SK-N-SH (cell line): Measurements from ENCODE around the gene GNE. TPM values are rescaled to one million over a fixed set of nuclear protein-coding genes. Genes with fewer than 3 reads are reported as not detected.
A peak's percentile ranks its signal among the peaks of the same experiment; 100 is the strongest.

ENCODE experiments used
- CTCF ChIA-PET: fragments of 300-600, 350-600 bp; formaldehyde crosslinking; extraction: SDS; loops from one replicate; lab custom pipeline; 2021; lab: Yijun Ruan, JAX
- POLR2A ChIA-PET: fragments of 350-600 bp; sonication (Branson Sonifier 250); formaldehyde crosslinking; extraction: SDS; loops from one replicate; lab custom pipeline; 2020; ENCODE audit warnings: antibody characterized with exemption, inconsistent platforms; lab: Yijun Ruan, JAX
- DNase-seq: peaks from one replicate; pipeline ENCODE4 v3.0.0; 2012
- H2AFZ ChIP-seq: fragments of 200-600 bp; sonication (generic); 2 replicates; pipeline ENCODE4 v1.8.1; 2016; ENCODE audit warnings: antibody characterized with exemption, mild to moderate bottlenecking, low read depth
- H3F3A ChIP-seq: fragments of 200-600 bp; sonication (generic); replicated peaks from 2 replicates; pipeline ENCODE3; 2016; ENCODE audit warnings: antibody characterized with exemption, mild to moderate bottlenecking; ENCODE audit not compliant: insufficient read depth
- H3K27ac ChIP-seq, 2 experiments: fragments of 200-500 bp in 1 of 2; fragments of 200-600 bp in 1 of 2; sonication (Bioruptor generic) in 1 of 2; sonication (generic), shearing (Covaris generic) in 1 of 2; 2 replicates each; pipeline versions ENCODE4 v1.5.1 to v1.6.1; 2014 to 2016; ENCODE audit warnings: low read depth in 2 of 2, inconsistent platforms in 1 of 2, low read length in 1 of 2, mild to moderate bottlenecking in 1 of 2, mixed read lengths in 1 of 2
- H3K27me3 ChIP-seq: fragments of 200-600 bp; sonication (generic), shearing (Covaris generic); 2 replicates; pipeline ENCODE4 v1.6.1; 2016; ENCODE audit warnings: mixed run types; ENCODE audit not compliant: insufficient read depth
- H3K36me3 ChIP-seq, 2 experiments: fragments of 200-500 bp in 1 of 2; fragments of 200-600 bp in 1 of 2; sonication (Bioruptor generic) in 1 of 2; sonication (generic) in 1 of 2; replicated peaks in 1 of 2; 2 replicates each; pipeline versions ENCODE3 to v1.5.1; 2014 to 2016; ENCODE audit warnings: low read length in 1 of 2, mild to moderate bottlenecking in 1 of 2; ENCODE audit not compliant: insufficient read depth in 2 of 2, control insufficient read depth in 1 of 2
- H3K4me1 ChIP-seq, 2 experiments: fragments of 200-500 bp in 1 of 2; fragments of 200-600 bp in 1 of 2; sonication (Bioruptor generic) in 1 of 2; sonication (generic), shearing (Covaris generic) in 1 of 2; 2 replicates each; pipeline versions ENCODE4 v1.5.1 to v1.6.1; 2014 to 2016; ENCODE audit warnings: low read depth in 1 of 2, low read length in 1 of 2, mixed run types in 1 of 2; ENCODE audit not compliant: insufficient read depth in 2 of 2, control insufficient read depth in 1 of 2
- H3K4me2 ChIP-seq: fragments of 200-600 bp; sonication (generic), shearing (Covaris generic); 2 replicates; pipeline ENCODE4 v1.6.1; 2017; ENCODE audit warnings: mixed run types
- H3K4me3 ChIP-seq, 2 experiments: fragments of 200-500 bp in 1 of 2; fragments of 200-600 bp in 1 of 2; sonication (Bioruptor generic) in 1 of 2; sonication (generic), shearing (Covaris generic) in 1 of 2; 2 replicates each; pipeline versions ENCODE4 v1.5.1 to v1.8.1; 2014 to 2016; ENCODE audit warnings: low read depth in 2 of 2, inconsistent platforms in 1 of 2, low read length in 1 of 2, mild to moderate bottlenecking in 1 of 2, mixed read lengths in 1 of 2, moderate library complexity in 1 of 2
- H3K79me2 ChIP-seq: fragments of 200-600 bp; sonication (generic); 2 replicates; pipeline ENCODE4 v1.8.1; 2017; ENCODE audit warnings: mild to moderate bottlenecking; ENCODE audit not compliant: insufficient read depth
- H3K9ac ChIP-seq: fragments of 200-600 bp; sonication (generic); 2 replicates; pipeline ENCODE4 v1.6.1; 2017; ENCODE audit warnings: mixed run types
- H3K9me2 ChIP-seq: fragments of 200-600 bp; sonication (generic); 2 replicates; pipeline ENCODE4 v1.6.1; 2017; ENCODE audit warnings: mixed run types
- H3K9me3 ChIP-seq: fragments of 200-600 bp; sonication (generic); 2 replicates; pipeline ENCODE4 v1.6.1; 2017; ENCODE audit warnings: mixed run types, mild to moderate bottlenecking, moderate library complexity
- H4K20me1 ChIP-seq: fragments of 200-600 bp; sonication (generic); 2 replicates; pipeline ENCODE4 v1.6.1; 2017; ENCODE audit warnings: mild to moderate bottlenecking, mixed run types; ENCODE audit not compliant: insufficient read depth
- ELF1 ChIP-seq: IDR thresholded peaks from 2 replicates; pipeline ENCODE4 v1.4.0; 2012
- EP300 ChIP-seq, 2 experiments: IDR thresholded peaks; 2 replicates each; pipeline versions ENCODE4 v1.4.0 to v1.6.1; 2012; ENCODE audit warnings: borderline replicate concordance in 1 of 2, low read depth in 1 of 2, low read length in 1 of 2
- EZH2phosphoT487 ChIP-seq: fragments of 200-600 bp; sonication (generic); IDR thresholded peaks from 2 replicates; pipeline ENCODE4 v1.6.1; 2017; ENCODE audit warnings: low read depth, mixed run types, mild to moderate bottlenecking, antibody characterized with exemption, moderate library complexity, borderline replicate concordance
- FOSL2 ChIP-seq: IDR thresholded peaks from 2 replicates; pipeline ENCODE4 v1.4.0; 2012; ENCODE audit warnings: low read depth, mild to moderate bottlenecking, moderate library complexity, borderline replicate concordance
- GABPA ChIP-seq: IDR thresholded peaks from 2 replicates; pipeline ENCODE4 v1.4.0; 2012; ENCODE audit warnings: low read depth, mild to moderate bottlenecking
- IRF3 ChIP-seq: fragments of 150-350 bp; IDR thresholded peaks from 2 replicates; pipeline ENCODE4 v1.6.1; 2016; ENCODE audit warnings: mild to moderate bottlenecking, low read depth, low read length
- JUND ChIP-seq: IDR thresholded peaks from 2 replicates; pipeline ENCODE4 v1.4.0; 2012
- MAX ChIP-seq: IDR thresholded peaks from 2 replicates; pipeline ENCODE4 v1.4.0; 2012; ENCODE audit warnings: low read depth
- NRF1 ChIP-seq: IDR thresholded peaks from 2 replicates; pipeline ENCODE4 v1.6.1; 2012; ENCODE audit warnings: low read depth, mild to moderate bottlenecking, low read length
- PBX3 ChIP-seq: IDR thresholded peaks from 2 replicates; pipeline ENCODE4; 2012
- POLR2AphosphoS5 ChIP-seq: IDR thresholded peaks from 2 replicates; pipeline ENCODE4 v1.6.1; 2012; ENCODE audit warnings: low read depth, low read length
- RFX5 ChIP-seq: IDR thresholded peaks from 2 replicates; pipeline ENCODE4 v1.6.1; 2012; ENCODE audit warnings: mild to moderate bottlenecking, improper control_type of control experiment, low read length
- RXRA ChIP-seq: IDR thresholded peaks from 2 replicates; pipeline ENCODE4 v1.4.0; 2012; ENCODE audit warnings: low read depth, mild to moderate bottlenecking, borderline replicate concordance
- YY1 ChIP-seq: IDR thresholded peaks from 2 replicates; pipeline ENCODE4 v1.4.0; 2012; ENCODE audit warnings: low read depth, mild to moderate bottlenecking
- ZBTB33 ChIP-seq: IDR thresholded peaks from 2 replicates; pipeline ENCODE4 v1.4.0; 2012; ENCODE audit warnings: low read depth, borderline replicate concordance
- WGBS: methylation state at CpG from one replicate; pipeline ENCODE4 v1.1.6; 2017; ENCODE audit warnings: low lambda C conversion rate; 5-methylcytosine and 5-hydroxymethylcytosine counted together
- polyA plus RNA-seq, 3 experiments: library from polyadenylated mRNA; depleted of rRNA; stranded (reverse); fragments of >200 nt; gene quantifications; 2 replicates each; pipeline ENCODE4 v1.2.3, GENCODE V29; 2012

The GNE gene
- polyA plus RNA-seq, 1 of the 3 experiments (the other 2 are of a cell fraction): 13.0 TPM

GRCh38 chr9:36268007-36268427, 9.8 kb upstream of the GNE start:
- Histone ChIP-seq H3K79me2 (no peaks in the 10 kb centered on the region), H3K9ac (no peak overlapping the region), H3K4me1 (no peaks in the 10 kb centered on the region), H3K9me2 (no peaks in the 10 kb centered on the region), H3K4me2 (no peak overlapping the region), H3K27ac (no peak overlapping the region), H3K36me3 (no peaks in the 10 kb centered on the region), H3K9me3 (no peaks in the 10 kb centered on the region), H2AFZ (no peak overlapping the region), H3K4me3 (no peak overlapping the region), H4K20me1 (no peaks in the 10 kb centered on the region), H3K27me3 (no peaks in the 10 kb centered on the region), H3F3A (no peaks in the 10 kb centered on the region)
- ChIA-PET POLR2A (no interaction called here), CTCF (interaction anchor here (0.6 kb wide), 1 partner anchor 17 kb away, joined by 3 read pairs; no protein-coding TSS in a partner anchor)
- DNase-seq: no peak
- WGBS: 57% methylated on average over 2 of the region's 3 CpGs
- TF ChIP-seq ZBTB33 (no peak), PBX3 (no peak), JUND (0 out of 2 replicates have a peak, but pooled peaks have one; percentile 35), RFX5 (no peak), EP300 (IDR thresholded peaks at IDR 0.05; ENCODE audit: borderline replicate concordance in 1 of 2, low read depth in 1 of 2, low read length in 1 of 2) (no peak), IRF3 (no peak), GABPA (no peak), RXRA (no peak), POLR2AphosphoS5 (no peak), FOSL2 (peak; percentile 51; the same call in 1 of the 2 replicates), MAX (no peak), NRF1 (no peak), YY1 (no peak), EZH2phosphoT487 (no peak), ELF1 (no peak)
